HG03558 (cell line): Measurements from ENCODE around the gene MRGPRF.
"Not testable (repeated sequence)": the region's sequence is repeated elsewhere in the genome, so short reads cannot be mapped to it uniquely, and the experiment has no call there.

ENCODE experiments used
- ATAC-seq: cut with Tn5 transposase; IDR thresholded peaks from one replicate; pipeline ENCODE4 v1.9.1; 2021; ENCODE audit warnings: moderate number of reproducible peaks; ENCODE audit not compliant: unreplicated experiment; ENCODE audit errors: extremely low read depth

Gene MRGPRF

DNA sequence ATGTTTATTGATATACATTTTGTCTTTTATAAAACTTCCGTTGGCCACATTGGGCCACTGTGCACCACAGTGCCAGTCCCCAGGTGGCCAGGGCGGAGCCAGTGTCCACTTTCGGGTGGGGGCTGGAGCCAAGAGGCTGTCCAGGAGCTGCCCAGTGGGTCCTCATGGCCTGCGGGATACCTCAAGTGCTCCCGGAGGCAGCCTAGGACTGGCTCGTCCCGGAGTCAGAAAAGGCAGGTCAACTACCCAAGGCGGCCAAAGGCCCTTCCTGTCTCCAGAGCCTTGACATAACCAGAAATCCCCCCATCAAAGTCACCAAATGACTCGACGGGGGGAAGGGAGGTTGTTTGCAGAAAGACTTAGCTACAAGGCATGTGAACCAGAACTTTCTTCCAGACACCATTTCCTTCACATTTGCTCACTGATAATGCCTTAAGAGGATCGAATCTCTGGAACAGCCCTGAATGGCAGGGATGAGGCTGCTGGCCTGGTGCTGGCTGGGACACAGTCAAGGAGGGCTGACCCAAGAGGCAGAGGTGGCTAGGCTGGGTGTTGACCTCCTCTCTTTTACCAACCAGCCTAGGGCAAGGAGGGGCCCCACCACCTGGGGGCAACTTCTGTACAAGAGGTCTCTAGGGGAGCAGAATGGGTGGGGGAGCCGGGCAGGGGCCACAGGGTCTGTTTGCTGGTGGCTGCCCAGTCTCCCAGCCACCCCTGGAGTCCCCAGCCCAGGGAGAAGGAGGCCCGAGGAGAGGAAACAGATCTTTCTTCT is 8.4 kb downstream of the MRGPRF start:
- no peak for ATAC-seq

DNA sequence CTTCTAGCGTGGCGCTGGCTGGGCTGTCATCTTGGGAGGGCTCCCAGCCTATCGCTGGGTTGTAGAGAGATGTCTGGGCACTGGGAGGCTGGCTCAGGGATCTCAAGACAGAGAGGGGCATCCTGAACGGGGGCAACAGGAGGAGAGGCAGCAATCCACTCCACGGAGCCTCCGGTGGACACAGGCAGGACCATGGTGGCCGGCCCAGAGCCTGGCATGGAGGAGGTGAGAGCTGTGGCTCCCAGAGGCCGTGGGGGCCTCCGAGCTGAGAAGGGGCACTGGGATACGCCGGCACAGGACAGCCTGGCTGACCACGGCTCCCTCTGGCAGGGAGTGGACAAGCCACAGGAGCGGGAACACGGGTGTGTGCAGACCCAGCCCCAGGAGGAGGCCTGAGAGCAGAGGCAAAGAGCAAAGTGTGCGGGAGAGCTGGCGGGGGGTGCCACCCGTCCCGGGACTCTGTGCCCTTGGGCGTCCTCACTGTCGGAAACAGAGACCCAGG is 9.1 kb downstream of the MRGPRF start:
- no peak for ATAC-seq

DNA sequence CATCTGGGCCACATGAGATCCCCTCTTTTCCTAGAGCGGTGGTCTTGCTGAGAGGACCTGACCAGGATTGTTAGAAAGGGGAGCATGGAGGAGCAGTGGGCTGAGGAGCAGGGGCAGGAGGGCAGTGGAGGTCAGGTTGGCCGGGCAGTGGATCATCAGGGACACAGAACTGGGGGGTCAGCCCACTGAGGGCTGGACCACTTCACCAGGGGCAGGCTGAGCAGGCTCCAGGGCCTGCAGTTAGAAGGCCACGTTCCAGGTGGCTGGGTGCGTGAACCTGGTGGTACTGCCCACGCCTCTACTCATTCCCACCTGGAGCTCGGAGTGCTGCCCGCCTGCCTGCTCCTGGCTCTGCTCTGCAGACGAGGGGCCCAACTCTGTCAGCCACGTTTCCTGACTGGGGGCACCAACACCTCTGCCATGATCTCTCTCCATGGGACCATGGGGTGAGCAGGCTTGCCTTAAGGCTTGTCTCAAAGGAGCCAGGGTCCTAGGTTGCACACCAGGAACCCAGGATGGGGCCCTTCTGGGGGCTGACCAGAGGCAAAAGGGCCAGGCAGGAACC is 9.7 kb downstream of the MRGPRF start:
- ATAC-seq, result no peak

DNA sequence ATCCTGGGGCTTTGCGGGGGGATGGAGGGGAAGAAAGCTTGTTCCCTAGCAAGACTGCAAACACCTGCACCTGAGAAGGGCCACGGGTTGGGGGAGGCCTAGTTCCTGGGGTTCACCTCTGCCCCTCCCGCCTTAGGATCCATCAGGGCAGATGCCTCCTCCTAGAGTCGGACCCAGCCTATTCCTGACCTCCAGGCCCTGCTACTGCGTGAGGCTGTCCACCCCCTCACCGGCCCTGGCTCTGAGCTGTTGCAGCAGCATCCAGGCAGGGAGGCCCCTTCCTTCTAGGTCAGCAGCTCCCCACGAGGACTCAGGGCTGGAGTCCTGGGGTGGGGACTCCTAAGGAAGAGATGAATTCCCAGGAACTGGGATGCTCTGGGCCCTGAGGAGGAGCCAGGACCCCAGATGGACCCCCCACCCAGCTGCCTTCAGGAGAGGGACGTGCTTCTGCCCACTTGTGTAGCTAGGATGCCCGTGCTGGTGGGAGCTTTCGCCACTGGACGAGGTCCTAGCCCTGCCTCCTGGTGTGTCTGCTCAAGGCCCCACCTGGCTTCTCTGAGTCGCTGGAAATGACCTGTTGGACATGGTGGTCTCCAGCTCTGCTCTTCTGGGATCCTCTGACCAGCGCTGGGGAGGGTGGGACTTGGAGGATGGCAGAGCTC is 10.3 kb downstream of the MRGPRF start:
- ATAC-seq, result no peak

DNA sequence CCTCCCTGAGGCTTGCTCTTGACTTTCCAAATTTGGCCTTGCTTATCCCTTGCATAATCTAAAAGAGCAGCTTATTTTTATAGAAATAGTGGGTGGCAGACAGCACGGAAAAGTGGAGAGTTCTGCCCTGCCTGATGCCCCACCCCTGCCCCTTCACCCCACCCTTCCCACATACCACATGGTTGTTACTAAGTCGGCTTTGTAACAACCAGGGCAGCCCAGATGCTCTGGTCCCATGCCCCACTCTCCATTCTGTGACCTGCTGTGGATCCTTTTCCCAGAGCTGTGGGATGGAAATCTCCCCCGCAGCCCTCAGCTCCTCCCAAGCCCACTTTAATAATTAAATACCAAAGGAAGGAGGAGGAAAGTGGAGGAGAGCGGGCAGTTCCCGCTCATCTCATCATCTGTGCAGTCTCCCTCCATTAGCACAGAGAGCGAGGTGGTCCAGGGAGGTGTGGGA is 10.9 kb downstream of the MRGPRF start:
- ATAC-seq, result no peak

DNA sequence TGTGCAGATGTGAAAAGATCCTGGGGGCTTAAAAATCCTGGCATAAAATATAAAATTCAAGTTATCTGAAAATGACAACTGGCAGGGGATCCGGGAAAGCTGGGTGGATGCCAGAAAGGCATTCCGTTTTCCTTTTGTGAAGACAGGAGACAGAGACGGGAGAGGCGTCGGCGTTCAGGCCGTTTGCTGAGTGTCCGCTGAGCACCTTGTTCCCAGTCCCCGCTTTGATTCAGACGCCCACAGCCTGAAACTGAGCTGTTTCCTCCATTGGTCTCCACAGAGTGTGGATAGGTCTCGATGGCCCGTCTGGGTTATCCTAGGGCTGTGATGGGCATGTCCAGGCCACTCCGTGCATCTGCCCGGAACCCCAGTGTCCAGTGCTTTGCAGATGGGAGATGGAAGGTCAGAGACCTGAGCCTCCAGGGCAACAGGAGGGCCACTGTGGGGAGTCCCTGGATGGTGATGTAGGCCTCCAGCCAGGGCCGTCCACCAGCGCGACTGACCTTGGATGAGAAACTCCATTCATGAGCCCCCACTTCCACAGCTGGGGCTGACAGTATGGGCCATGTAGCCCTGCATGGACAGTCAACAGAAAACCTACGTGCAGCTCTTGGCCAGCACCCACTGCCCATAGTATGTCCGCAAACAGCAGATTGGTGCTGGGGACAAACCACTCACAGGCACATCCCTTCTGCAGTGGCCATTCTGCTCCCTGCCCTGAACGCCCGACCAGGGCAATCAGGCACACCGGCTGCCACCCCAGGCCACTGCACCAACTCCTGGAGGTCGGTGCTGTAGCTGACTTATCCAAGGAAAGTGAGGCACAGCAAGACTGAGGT is 11.6 kb downstream of the MRGPRF start:
- no peak for ATAC-seq

DNA sequence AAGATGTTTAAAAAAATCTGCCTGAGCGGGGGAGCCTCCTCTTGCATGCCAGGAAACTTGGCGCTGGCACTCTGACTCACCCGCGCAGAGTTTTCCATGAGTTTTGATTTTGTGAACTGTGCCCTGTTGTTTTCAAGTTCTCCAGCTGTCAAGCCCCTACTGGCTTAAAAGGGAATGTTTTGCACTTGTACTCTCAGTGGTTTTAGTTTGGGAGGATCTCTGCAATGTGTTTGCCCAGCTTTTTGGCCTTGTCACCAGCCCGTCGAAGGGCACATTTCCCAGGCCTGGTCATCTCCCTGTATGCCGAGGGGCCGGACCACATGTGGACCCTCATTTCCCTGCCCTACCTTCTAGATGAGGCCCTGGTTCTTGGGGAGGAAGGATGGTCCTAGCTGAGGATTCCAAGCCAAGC is 12.2 kb downstream of the MRGPRF start:
- no peak for ATAC-seq

DNA sequence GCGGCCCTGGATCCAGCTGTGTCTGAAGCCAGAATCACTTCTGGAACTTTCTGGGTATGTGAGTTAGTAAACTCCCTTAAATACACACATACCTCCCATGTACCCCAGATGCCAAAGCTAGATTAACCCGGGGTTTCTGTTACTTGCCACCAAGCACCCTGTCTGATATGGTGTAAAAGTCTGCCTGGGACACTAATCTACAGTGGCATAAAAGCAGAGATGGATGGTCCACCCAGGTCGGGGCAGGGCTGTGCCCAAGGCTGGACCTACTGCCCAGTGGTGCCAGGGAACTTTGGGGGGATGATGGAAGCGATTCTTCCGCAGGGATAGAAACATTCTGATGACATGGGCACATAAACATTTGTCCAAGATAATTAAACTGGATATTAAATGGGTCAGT is 12.7 kb downstream of the MRGPRF start:
- ATAC-seq, result no peak

DNA sequence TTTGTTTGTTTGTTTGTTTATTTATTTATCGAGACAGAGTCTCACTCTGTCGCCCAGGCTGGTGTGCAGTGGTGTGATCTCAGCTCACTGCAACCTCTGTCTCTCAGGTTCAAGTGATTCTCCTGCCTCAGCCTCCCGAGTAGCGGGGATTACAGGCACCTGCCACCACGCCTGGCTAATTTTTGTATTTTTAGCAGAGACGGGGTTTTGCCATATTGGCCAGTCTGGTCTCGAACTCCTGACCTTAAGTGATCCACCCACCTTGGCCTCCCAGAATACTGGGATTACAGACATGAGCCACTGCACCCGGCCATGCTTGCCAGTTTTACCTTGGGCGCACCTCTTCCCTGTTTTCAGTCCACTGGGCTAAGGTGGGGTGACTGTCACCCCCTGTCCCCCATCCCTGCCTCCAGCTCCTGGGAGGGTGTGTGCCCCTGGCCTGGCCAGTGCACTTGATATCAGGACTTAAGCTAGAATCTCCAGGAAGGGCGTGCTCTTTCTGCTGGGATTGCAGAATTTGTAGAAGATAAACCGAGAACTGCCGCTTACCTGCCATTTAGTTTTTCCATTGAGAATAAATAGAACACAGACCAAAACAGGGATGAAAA is 13.2 kb downstream of the MRGPRF start:
- ATAC-seq, result not testable (repeated sequence)

DNA sequence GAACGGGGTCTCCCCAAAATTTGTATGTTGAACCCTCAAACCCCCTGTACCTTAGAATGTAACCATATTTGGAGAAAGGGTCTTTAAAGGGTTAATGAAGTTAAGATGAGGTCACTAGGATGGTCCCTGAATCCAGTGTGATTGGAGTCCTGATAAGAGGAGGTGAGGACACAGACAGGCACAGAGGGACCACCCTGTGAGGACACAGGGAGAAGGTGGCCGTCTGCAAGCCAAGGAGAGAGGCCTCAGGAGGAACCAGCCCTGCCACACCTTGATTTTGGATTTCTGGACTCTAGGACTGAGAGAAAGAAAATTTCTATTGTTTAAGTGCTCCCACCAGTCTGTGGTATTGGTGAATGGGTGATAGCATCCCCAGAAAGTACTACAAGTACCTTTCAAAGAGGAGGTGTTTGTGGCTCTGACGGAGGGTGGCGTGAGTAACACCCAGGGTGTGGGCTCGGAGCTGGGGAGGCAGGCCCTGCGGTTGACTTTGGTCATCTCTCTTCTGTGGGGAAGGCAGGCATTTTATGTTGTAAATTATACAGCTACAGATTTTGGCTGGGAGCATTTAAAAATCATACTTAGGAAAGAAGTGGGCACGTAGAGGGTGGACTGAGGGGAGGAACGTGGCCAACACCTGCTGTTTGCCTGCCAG is 13.8 kb downstream of the MRGPRF start:
- ATAC-seq, result no peak

DNA sequence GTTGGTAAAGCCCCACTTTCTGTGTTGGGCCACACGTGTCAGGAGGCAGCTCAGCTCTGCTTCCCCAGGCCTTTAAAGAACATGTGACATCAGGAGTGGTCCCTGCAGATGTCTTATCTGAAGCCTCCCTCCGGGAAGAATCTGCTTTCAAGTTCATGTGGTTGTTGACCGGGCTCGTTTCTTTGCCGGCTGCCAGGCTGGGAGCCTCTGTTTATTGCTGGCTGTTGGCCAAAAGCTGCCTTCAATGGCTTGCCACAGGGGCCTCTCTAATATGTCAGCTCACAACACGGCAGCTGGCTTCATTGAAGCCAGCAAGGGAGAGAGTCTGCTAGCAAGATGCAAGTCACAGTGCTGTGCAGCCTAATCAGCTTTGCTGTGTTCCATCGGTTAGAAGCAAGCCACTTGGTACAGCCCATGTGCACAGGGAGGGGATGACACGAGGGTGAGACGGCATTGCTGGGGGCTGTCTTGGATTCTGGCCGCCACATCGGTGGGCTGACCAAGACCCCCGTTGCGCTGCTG is 14.6 kb downstream of the MRGPRF start:
- ATAC-seq, result no peak

DNA sequence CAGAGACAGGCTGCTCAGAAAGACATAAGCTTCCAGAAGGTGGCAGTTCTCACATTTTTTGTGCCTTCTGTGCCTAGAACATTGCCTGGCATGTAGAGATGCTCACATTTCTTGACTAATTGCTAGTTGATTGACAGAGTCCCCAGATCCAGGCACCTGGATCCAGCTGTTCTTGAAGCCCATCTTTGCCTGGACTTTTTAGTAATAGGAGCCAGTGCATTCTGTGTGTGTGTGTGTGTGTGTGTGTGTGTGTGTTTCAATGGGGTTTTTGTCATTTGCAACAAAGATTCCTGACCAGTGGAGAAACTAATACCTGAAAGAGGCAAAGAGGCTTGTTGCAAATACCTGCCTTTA is 15.1 kb downstream of the MRGPRF start:
- ATAC-seq, result no peak

DNA sequence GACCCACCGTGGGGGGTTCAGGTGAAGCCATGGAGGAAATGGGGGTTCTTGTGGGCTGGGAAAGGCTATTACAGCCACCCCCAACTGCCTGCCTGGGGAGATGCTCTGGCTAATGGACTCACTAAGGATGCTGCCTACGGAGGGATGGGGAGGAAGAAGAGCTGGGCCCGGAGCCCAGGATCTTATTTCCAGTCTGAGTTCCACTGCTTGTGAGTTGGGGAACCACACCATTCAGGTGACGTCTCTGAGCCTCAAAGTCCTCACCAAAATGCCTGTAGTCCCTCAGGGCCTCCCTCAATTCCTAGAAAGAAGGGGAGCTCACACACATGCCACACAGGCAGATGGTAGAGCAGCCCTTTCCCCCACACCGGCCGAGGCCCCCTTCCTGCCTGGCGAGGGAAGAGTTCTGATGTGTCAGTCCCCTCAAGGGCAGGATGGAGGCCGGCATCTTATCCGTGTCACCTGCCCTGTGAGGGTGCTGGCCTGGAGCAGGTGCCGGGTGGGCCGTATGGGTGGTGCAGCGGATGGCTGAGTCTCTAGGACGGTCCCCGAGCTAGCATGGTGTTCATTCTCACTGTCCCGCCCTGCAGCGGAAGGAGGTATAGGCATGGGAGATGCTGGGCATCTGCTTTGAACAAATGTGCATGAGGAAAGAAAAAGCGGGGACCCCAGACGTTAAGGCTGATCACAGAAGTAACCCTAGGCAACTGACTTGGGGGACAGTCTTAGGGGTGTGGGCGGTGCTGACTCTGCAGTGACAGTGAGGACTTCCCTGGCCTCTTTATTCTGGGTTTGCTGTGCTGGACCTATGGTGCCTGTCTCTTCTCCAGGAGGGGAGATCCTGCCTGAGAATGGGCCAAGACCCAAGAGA is 15.7 kb downstream of the MRGPRF start:
- ATAC-seq, result no peak

DNA sequence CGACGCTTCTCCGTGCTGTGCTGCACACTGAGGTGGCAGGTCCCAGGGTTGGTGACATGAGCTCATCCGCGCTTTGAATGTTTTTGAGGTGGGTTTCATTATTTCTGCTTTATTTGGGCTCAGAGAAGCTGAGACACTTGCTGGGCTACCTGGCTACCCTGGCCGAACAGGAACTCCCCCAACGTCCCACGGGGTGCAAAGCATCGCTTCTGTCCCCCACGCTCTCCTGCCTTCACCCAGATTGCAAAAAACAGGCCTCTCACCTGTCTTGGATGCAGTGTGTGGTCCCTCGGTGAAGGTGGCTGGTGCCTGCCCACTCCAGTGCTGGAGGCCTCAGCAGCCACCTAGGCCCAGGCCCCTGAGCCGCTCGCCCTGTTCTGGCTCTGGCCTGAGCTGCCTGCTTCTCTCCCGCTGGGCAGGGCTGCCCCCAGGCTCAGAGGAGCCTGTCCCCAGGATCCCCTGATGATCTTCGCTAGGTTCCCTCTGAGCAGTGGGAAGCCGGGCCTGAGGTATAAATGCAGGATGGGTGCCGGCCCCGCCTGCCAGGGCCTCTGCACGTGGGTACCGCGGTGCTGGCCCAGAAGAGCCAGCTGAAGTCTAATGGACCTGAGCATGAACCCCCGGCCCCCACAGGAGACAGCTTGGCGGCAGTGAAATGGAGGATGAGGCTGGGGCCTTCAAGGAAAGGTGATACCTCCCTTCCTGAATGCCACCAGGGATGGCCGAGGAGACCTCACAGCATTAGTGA is 16.5 kb downstream of the MRGPRF start:
- ATAC-seq, result no peak

DNA sequence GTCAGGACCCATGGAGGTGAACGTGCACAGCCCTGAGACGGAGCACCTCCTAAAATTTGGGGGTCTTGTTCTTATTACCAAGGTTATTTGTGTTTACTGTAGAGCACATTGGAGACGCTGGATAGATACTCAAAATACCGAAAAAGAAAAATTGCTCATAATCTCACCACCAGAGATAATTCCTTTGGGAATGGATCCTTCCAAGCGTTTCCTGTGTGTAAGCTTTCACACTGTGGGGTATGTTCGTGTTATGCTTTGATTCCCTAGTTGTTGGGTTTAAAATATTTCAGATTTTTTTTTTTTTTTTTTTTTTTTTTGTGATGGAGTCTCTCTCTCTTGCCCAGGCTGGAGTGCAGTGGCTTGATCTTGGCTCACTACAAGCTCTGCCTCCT is 18.2 kb downstream of the MRGPRF start:
- no peak for ATAC-seq

DNA sequence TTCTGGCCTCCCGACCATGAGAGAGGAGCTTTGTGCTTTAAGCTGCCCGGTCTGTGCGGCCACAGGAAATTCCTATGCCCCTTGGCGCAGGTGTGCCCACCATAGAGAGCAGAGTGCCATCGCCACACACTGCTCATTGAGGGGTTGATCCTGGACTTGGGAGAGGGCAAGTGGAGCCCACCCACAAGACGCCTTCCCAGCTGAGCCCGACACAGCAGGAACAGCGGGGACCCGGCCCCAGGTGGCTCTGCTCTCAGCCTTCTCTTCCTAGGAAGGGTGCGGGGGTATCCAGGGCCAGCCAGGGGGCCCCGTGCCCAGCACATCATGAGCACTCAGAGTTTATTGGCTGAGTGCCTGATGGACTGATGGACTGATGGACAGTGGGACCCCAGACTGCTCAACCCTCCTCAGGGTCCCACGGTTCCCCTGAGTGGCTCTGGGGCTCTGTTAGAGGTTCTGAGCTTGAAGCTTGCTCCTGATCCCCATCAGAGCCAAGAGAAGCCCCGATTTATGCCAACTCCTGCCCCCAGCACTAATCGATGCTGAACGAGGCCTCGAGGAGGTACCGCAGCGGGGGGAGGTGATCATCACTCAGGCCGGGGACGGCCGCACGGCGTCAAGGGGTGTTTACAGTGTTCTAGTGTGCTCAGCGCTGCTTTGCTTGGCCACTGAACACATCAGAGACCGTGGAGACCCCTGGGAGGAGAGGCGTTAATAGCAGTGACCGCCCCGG is 18.7 kb downstream of the MRGPRF start:
- no peak for ATAC-seq

DNA sequence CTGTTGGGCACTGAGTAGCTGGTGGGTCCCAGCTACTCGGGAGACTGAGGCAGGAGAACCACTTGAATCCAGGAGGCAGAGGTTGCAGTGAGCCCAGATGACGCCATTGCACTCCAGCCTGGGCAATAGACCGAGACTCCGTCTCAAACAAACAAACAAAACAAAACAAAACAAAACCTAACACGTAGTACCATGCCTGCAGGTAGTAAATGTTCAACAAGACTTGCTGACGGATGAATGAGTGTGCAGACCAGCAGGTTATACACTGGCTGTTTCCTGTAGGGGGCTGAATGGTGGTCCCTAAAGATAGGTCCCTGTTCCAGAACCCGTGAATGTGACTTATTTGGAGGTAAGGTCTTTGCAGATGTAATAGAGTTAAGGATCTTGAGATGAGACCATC is 19.5 kb downstream of the MRGPRF start:
- ATAC-seq, result no peak
